Parathyroid adenoma (tissue), 2 donors: ENCODE results near the gene COPG2.

ENCODE experiments used
- H2AFZ ChIP-seq: fragments of 300-600 bp; sonication (generic); one replicate; pipeline ENCODE4 v1.7.0; 2017; ENCODE audit warnings: antibody characterized with exemption, mild to moderate bottlenecking
- H3K27ac ChIP-seq: fragments of 300-600 bp; sonication (generic); one replicate; pipeline ENCODE4 v1.7.0; 2017
- H3K27me3 ChIP-seq: fragments of 300-600 bp; sonication (generic); one replicate; pipeline ENCODE4 v1.7.0; 2017; ENCODE audit warnings: low read length; ENCODE audit not compliant: control insufficient read depth, insufficient read depth
- H3K36me3 ChIP-seq: fragments of 300-600 bp; sonication (generic); one replicate; pipeline ENCODE4 v1.7.0; 2017; ENCODE audit warnings: low read length; ENCODE audit not compliant: control insufficient read depth, insufficient read depth
- H3K4me1 ChIP-seq: fragments of 300-600 bp; sonication (generic); one replicate; pipeline ENCODE4 v1.7.0; 2017; ENCODE audit warnings: control low read depth
- H3K4me2 ChIP-seq: fragments of 300-600 bp; sonication (generic); one replicate; pipeline ENCODE4 v1.7.0; 2017; ENCODE audit warnings: low read length
- H3K4me3 ChIP-seq: fragments of 300-600 bp; sonication (generic); one replicate; pipeline ENCODE4 v1.7.0; 2017; ENCODE audit warnings: low read depth, low read length
- H3K79me2 ChIP-seq: fragments of 300-600 bp; sonication (generic); one replicate; pipeline ENCODE4 v1.7.0; 2017; ENCODE audit warnings: control low read depth
- H3K9ac ChIP-seq: fragments of 300-600 bp; sonication (generic); one replicate; pipeline ENCODE4 v1.7.0; 2017; ENCODE audit warnings: mild to moderate bottlenecking
- H3K9me3 ChIP-seq: fragments of 300-600 bp; sonication (generic); one replicate; pipeline ENCODE4 v1.7.0; 2017; ENCODE audit warnings: low read length; ENCODE audit not compliant: control insufficient read depth
- TF ChIP-seq, protein P1 (sequence below): fragments of 300-600 bp; sonication (generic); IDR thresholded peaks from one replicate; pipeline ENCODE4 v1.7.0; 2017; ENCODE audit warnings: antibody characterized with exemption, mild to moderate bottlenecking
- donor health status: primary hyperparathyroidism.

Gene COPG2

DNA sequence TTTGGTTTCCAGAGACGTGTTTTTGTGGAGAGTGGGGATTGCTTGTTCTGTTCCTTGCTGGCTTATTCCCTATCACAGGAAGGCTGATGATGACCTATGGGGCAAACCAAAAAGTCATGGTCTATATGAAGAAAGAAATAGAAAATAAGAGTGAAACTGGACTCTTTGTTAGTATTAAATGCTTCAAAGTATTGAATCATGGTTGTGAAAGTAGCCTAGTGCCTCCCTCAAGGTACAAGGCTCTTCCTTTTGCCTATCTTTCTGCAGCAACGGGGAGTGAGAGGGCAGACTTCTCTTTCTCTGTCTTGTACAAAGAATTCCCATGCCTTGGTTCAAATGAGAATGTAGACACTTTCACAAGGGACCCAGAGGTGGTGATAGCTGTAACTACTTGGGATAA lies 167.6 kb downstream of the COPG2 start:
- no peaks in the 10 kb centered on the region for H3K79me2 ChIP-seq
- no peaks in the 10 kb centered on the region for H3K27me3 ChIP-seq
- no peak overlapping the region for H3K4me3 ChIP-seq
- no peaks in the 10 kb centered on the region for H3K9me3 ChIP-seq
- no peaks in the 10 kb centered on the region for H3K4me1 ChIP-seq
- no peak overlapping the region for H3K9ac ChIP-seq
- H3K27ac ChIP-seq, result no peak overlapping the region
- H2AFZ ChIP-seq, result no peak overlapping the region
- H3K36me3 ChIP-seq, result no peaks in the 10 kb centered on the region
- H3K4me2 ChIP-seq, result no peak overlapping the region
- TF ChIP-seq, protein P1, sequence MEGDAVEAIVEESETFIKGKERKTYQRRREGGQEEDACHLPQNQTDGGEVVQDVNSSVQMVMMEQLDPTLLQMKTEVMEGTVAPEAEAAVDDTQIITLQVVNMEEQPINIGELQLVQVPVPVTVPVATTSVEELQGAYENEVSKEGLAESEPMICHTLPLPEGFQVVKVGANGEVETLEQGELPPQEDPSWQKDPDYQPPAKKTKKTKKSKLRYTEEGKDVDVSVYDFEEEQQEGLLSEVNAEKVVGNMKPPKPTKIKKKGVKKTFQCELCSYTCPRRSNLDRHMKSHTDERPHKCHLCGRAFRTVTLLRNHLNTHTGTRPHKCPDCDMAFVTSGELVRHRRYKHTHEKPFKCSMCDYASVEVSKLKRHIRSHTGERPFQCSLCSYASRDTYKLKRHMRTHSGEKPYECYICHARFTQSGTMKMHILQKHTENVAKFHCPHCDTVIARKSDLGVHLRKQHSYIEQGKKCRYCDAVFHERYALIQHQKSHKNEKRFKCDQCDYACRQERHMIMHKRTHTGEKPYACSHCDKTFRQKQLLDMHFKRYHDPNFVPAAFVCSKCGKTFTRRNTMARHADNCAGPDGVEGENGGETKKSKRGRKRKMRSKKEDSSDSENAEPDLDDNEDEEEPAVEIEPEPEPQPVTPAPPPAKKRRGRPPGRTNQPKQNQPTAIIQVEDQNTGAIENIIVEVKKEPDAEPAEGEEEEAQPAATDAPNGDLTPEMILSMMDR, result no peak

DNA sequence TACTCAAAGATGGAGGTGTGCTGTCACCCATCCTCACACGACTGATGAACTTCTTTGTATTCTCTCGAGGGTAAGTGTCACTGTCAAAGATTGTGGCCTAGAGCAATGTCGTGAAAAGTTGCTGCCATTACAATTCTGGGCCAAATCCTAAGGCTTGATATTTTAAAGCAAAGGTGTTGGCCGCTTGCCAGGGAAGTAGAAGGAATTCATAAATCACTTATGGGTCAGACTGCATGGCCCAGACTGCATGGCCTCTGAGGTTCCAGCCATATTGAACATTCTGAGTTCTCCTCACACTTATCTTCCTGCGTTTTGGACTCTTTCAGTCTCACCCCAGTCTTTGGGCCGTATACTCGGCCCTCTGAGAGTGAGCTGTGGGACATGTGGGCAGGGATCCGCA lies 168.1 kb downstream of the COPG2 start:
- no peak overlapping the region for H3K4me2 ChIP-seq
- no peak overlapping the region for H3K27ac ChIP-seq
- H3K9ac ChIP-seq, result no peak overlapping the region
- TF ChIP-seq, protein P1, result no peak
- no peaks in the 10 kb centered on the region for H3K9me3 ChIP-seq
- no peaks in the 10 kb centered on the region for H3K36me3 ChIP-seq
- no peaks in the 10 kb centered on the region for H3K4me1 ChIP-seq
- no peaks in the 10 kb centered on the region for H3K27me3 ChIP-seq
- H3K4me3 ChIP-seq, result no peak overlapping the region
- no peak overlapping the region for H2AFZ ChIP-seq
- H3K79me2 ChIP-seq, result no peaks in the 10 kb centered on the region

GRCh38 chr7:130494431-130494858 lies 174.1 kb downstream of the COPG2 start:
- Histone ChIP-seq H3K4me3 (no peak overlapping the region), H3K9ac (no peak overlapping the region), H3K4me2 (no peak overlapping the region), H3K27me3 (no peaks in the 10 kb centered on the region), H3K36me3 (no peaks in the 10 kb centered on the region), H3K27ac (no peak overlapping the region), H2AFZ (no peak overlapping the region), H3K4me1 (peaks cover 5% of the 10 kb centered on the region), H3K79me2 (no peaks in the 10 kb centered on the region), H3K9me3 (no peaks in the 10 kb centered on the region)
- TF ChIP-seq, protein P1, result no peak

- Histone ChIP-seq H3K9me3 (no peaks in the 10 kb centered on the region), H3K4me2 (no peak overlapping the region), H3K36me3 (no peaks in the 10 kb centered on the region), H2AFZ (no peak overlapping the region), H3K4me3 (no peak overlapping the region), H3K27ac (no peak overlapping the region), H3K9ac (no peak overlapping the region), H3K4me1 (peaks cover 11% of the 10 kb centered on the region), H3K79me2 (no peaks in the 10 kb centered on the region), H3K27me3 (no peaks in the 10 kb centered on the region)
- TF ChIP-seq, protein P1, result no peak
Observed at GRCh38 chr7:130493275-130493873, 175.2 kb downstream of the COPG2 start.
